Body of pancreas (tissue), 4 donors: ENCODE results near the gene TMPRSS9. TPM values are rescaled to one million over a fixed set of nuclear protein-coding genes. Genes with fewer than 3 reads are reported as not detected.

Experiments used
- ATAC-seq: fragments of 150-250 bp; one replicate; pipeline ENCODE4 v1.9.1; 2016
- DNase-seq, 4 donors: peaks; one replicate each; pipeline ENCODE4 v3.0.0-alpha.2; 2019
- H3K27ac ChIP-seq, 4 donors: fragments of 200-600 bp; sonication (generic); 1 replicate in 3 of 4; 2 replicates in 1 of 4; pipeline versions ENCODE4 v1.5.1 to v1.6.1; 2016 to 2019; ENCODE audit warnings: mild to moderate bottlenecking in 1 of 4, mixed read lengths in 1 of 4, moderate library complexity in 1 of 4
- H3K27me3 ChIP-seq, 2 donors: fragments of 200-600 bp; sonication (generic); one replicate each; pipeline ENCODE4 v1.6.0; 2016; ENCODE audit warnings: mild to moderate bottlenecking in 1 of 2
- H3K36me3 ChIP-seq, 2 donors: fragments of 200-600 bp; sonication (generic); replicated peaks in 1 of 2; 2 replicates each; pipeline ENCODE4 v1.5.1; 2016; ENCODE audit warnings: low read depth in 2 of 2; ENCODE audit not compliant: insufficient read depth in 1 of 2
- H3K4me1 ChIP-seq: fragments of 200-600 bp; sonication (generic); one replicate; pipeline ENCODE4 v1.6.0; 2016
- H3K4me3 ChIP-seq, 2 donors: fragments of 200-600 bp; sonication (generic); 1 replicate in 1 of 2; 2 replicates in 1 of 2; pipeline ENCODE4 v1.5.1; 2016 to 2019
- H3K9me3 ChIP-seq, 3 donors: fragments of 200-600 bp; sonication (generic); 1 replicate in 2 of 3; 2 replicates in 1 of 3; pipeline ENCODE4 v1.5.1; 2016
- POLR2A ChIP-seq, 3 donors: fragments of 450-650 bp; IDR thresholded peaks; one replicate each; pipeline ENCODE4 v1.6.1; 2016; ENCODE audit warnings: antibody characterized with exemption in 3 of 3, mild to moderate bottlenecking in 2 of 3
- WGBS, 2 donors: methylation state at CpG; one replicate each; pipeline ENCODE4 v1.1.5; 2017; 5-methylcytosine and 5-hydroxymethylcytosine counted together
- intact Hi-C: fragments of 100-400 bp; cut with DNase I; formaldehyde crosslinking; loops from one replicate; pipeline ENCODE4 v1.15.1; 2023
- total RNA-seq, 2 donors: library from RNA; depleted of rRNA; stranded (reverse); fragments of >200 nt; gene quantifications; one replicate each; pipeline ENCODE4 v1.1.0, GENCODE V29; 2016
- TF ChIP-seq, protein P1 (sequence below), 7 experiments: fragments of 450-650 bp in 4 of 7; fragments of 200-600 bp in 3 of 7; sonication (generic) in 3 of 7; IDR thresholded peaks; one replicate each; pipeline ENCODE4 v1.5.1; 2016 to 2019; ENCODE audit warnings: antibody characterized with exemption in 7 of 7

TMPRSS9 gene
- total RNA-seq, 2 donors from 2014 or later, result not detected

DNA sequence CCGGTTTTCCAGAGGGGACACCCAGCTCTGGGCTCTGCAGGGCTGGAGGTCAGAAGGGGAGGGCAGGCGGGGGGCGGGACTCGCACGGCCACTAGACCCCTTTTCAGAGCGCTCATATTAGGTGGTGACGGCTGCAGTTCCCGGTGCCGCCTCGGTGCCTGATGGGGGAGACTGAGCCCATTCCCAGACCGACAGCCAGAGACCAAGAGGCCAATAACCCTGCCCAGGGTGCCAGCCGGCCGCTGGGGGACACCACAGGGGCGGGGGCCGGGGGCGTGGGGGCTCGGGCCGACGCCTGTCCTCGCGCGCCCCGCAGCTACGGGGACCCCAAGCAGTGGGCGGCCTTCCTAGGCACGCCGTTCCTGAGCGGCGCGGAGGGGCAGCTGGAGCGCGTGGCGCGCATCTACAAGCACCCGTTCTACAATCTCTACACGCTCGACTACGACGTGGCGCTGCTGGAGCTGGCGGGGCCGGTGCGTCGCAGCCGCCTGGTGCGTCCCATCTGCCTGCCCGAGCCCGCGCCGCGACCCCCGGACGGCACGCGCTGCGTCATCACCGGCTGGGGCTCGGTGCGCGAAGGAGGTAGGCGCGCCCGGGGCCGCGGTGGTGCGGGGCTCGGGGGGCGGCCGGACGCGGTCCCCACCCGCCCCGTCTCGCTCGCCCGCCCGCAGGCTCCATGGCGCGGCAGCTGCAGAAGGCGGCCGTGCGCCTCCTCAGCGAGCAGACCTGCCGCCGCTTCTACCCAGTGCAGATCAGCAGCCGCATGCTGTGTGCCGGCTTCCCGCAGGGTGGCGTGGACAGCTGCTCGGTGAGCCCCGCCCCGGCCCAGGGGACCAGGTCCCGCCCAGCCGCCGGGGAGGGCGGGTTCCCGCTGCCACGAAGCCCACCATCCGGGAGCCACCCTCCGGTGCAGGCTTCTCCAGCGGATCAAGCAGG lies 64.9 kb downstream of the TMPRSS9 start:
- WGBS, 2 donors, result 33 to 67% methylated on average over 21 to 52 of the region's 101 CpGs
- ATAC-seq, result peak; percentile 15
- peak in 2 of 3 donors; percentile 29 to 39 for TF ChIP-seq POLR2A (IDR thresholded peaks at IDR 0.05)
- TF ChIP-seq, protein P1, sequence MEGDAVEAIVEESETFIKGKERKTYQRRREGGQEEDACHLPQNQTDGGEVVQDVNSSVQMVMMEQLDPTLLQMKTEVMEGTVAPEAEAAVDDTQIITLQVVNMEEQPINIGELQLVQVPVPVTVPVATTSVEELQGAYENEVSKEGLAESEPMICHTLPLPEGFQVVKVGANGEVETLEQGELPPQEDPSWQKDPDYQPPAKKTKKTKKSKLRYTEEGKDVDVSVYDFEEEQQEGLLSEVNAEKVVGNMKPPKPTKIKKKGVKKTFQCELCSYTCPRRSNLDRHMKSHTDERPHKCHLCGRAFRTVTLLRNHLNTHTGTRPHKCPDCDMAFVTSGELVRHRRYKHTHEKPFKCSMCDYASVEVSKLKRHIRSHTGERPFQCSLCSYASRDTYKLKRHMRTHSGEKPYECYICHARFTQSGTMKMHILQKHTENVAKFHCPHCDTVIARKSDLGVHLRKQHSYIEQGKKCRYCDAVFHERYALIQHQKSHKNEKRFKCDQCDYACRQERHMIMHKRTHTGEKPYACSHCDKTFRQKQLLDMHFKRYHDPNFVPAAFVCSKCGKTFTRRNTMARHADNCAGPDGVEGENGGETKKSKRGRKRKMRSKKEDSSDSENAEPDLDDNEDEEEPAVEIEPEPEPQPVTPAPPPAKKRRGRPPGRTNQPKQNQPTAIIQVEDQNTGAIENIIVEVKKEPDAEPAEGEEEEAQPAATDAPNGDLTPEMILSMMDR (IDR thresholded peaks at IDR 0.05), result peak in 4 of 7 experiments; percentile 7 to 35 (median 32)
- peak; percentile 60 to 76 (median 68) for DNase-seq
- Histone ChIP-seq H3K36me3 (no peaks in the 10 kb centered on the region), H3K9me3 (no peaks in the 10 kb centered on the region), H3K27me3 (no peaks in the 10 kb centered on the region), H3K4me1 (peaks cover 62% of the 10 kb centered on the region), H3K4me3 (peak overlapping the region in 1 of 2 donors; percentile 3), H3K27ac (peak overlapping the region in 3 of 4 donors; percentile 79 to 99 (median 82))
- intact Hi-C loops, result no loop called here

DNA sequence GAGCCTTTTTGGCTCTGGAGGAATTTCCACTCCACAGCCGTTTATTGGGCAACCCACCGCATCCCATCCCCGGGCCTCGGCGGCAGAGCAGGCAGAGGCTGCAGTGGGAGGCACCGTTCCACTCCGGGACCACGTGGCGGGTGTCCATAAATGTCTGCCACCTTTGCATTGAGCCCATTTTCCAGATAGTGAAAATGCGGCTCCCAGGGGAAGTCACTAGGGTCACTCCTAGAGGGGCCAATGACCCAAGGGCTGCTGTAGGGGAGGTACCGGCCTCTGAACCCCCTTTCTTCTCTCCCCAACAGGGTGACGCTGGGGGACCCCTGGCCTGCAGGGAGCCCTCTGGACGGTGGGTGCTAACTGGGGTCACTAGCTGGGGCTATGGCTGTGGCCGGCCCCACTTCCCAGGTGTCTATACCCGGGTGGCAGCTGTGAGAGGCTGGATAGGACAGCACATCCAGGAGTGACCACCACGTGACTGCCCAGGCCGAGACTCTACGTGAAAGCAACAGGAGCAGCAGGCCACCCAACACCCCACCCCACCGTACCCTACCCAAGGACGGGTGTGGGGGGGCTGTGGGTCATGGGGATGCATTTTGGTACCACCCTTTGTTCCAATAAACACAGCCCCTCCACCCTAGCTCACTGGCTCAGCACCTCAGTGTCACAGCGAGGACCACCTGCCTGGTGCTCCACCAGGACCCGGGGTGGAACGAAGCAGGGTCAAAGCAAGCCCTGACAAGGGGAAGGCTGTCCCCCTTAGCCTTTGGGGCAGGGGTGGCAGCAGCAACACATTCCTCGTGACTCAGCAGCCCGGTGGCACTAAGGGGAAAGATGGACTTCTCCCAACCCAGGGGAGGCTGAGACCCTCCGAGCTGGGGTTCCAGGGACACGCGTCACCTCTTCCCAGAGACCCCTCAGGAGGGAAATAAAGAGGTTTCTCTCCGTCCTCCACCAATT lies 65.8 kb downstream of the TMPRSS9 start:
- intact Hi-C loops, result no loop called here
- no peak for DNase-seq
- Histone ChIP-seq H3K4me3 (peak overlapping the region in 1 of 2 donors; percentile 50), H3K4me1 (peaks cover 62% of the 10 kb centered on the region), H3K9me3 (no peaks in the 10 kb centered on the region), H3K36me3 (no peaks in the 10 kb centered on the region), H3K27me3 (no peaks in the 10 kb centered on the region), H3K27ac (peak overlapping the region in 2 of 4 donors; percentile 82 to 99)
- WGBS, 2 donors, result 48 to 56% methylated on average over 5 to 29 of the region's 29 CpGs
- TF ChIP-seq POLR2A (IDR thresholded peaks at IDR 0.05), result no peak
- TF ChIP-seq, protein P1 (IDR thresholded peaks at IDR 0.05), result no peak
- ATAC-seq, result no peak

DNA sequence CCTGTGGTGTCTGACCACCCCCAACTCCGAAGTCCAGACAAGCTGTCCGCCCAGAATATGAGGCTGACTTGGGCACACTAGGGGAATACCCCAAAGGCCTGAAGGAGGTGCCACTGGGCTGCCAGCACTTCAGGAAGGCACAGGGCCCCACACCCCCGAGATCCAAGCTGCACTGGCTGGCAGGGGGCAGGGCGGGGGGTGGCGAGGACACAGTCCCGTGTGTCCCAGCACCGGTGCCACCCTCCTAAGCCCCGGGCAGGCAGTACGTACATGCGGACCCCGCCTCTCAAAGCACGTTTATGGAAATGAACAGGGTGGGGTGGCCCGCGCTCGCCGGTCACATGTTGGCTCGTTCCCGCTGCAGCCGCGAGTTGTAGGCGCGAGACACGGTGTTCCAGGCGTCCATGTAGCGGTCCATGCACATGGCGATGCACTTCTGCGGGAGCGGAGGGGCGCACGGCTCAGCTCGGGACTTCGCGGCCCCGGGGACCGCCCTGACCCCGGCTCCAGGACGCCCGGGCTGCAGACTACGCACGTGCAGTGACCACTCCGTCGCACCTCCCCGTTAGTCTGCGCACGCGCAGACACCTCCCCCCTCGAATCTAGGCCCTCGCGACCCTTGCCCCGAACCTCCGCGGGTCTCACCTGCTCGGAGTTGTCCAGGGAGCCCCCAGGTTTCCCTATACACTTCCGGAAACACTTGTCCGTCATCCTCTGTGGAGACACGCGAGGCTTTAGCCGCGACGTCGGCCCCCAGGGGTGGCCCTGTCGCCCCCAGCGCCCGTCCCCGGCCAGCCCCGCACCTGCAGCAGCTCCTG lies 66.8 kb downstream of the TMPRSS9 start:
- ATAC-seq (no peak), DNase-seq (peak; percentile 44 to 54 (median 50))
- intact Hi-C loops, result no loop called here

More for the DNA sequence above, 66.8 kb downstream of the TMPRSS9 start:
- H3K4me3 ChIP-seq, result peak overlapping the region; percentile 50 to 63
- TF ChIP-seq, protein P1 (IDR thresholded peaks at IDR 0.05), result no peak
- TF ChIP-seq POLR2A (IDR thresholded peaks at IDR 0.05), result no peak
- H3K36me3 ChIP-seq, result no peaks in the 10 kb centered on the region
- peaks cover 62% of the 10 kb centered on the region for H3K4me1 ChIP-seq
- WGBS, 2 donors, result 0 to 5% methylated on average over 3 to 57 of the region's 66 CpGs
- peak overlapping the region; percentile 91 to 99 (median 98) for H3K27ac ChIP-seq
- H3K27me3 ChIP-seq, result no peaks in the 10 kb centered on the region
- H3K9me3 ChIP-seq, result no peaks in the 10 kb centered on the region
